GM21786 (cell line): ENCODE measurements around the gene TXNL1.
"Not testable (repeated sequence)": the region's sequence is repeated elsewhere in the genome, so short reads cannot be mapped to it uniquely, and the experiment has no call there.

Experiments used
- ATAC-seq: cut with Tn5 transposase; IDR thresholded peaks from one replicate; pipeline ENCODE4 v1.9.1; 2021; ENCODE audit not compliant: unreplicated experiment

TXNL1 gene

DNA sequence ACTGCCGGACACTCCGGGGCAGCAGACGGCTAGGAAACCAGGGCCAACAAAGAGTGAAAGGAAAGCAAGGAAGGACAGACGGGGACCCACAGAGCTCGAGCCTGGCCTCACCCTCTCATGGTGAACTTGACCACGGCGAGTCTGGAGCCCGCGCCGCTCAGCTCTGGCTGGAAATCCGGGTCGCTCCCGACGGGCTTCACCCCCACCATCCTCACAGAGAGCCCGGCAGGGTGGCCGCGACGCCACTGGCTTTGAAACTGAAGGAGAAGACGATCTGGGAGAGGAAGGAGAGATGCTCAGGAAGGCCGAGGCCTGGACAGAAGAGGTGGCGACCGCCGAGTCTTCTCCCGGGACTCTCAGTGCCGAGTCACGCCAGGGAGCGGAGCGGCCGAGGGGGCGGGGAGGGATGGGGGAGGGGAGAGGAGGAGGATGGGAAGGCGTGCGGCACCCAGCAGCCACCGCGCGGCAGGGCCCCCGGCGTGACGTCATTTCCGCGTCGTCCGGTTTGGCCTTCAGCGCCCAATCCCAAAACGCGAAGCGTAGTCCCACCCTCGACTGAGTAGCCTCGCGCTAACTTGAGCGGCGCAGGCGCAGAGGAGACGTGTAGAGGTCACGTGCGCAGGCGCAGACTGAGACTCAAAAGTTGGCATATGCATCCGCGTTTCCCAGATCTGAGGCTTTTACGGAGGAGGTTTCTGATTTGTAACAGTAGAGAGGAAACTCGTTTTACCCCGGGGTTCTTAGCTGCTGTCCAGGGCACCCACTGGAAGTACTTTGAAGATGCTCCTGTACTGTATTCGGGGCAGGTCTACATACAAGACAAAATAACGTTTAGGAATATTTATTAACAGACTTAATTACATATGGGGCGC lies at the start of gene TXNL1:
Gene TXNL1, minus strand, starts transcription at position 361 of the 872 bp plus-strand sequence. Its CDS starts 152 bp downstream, at position 209.
- ATAC-seq = peak; percentile 96

DNA sequence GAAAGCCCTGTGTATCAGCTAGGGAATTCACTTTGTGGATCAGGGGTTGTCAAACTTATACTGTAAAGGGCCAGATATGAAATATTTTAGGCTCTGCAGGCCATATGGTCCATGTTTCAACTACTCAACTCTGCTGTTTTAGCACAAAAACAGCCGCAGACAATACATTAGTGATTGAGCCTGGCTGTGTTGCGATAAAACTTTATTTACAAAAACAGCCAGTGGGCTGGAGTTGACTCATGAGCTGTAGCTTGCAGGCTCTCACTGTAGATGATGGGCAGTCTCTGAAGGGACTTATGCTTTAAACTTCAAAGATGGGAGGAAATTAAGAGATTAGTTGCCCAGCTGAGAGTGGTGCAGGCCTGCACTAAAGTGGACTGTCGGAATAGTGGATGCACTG lies 45.9 kb upstream of the TXNL1 start:
- no peak for ATAC-seq

- no peak for ATAC-seq
Measured at GRCh38 chr18:56678836-56679565, 40.6 kb upstream of the TXNL1 start.

GRCh38 chr18:56676639-56677038 lies 38.2 kb upstream of the TXNL1 start:
- ATAC-seq = no peak

DNA sequence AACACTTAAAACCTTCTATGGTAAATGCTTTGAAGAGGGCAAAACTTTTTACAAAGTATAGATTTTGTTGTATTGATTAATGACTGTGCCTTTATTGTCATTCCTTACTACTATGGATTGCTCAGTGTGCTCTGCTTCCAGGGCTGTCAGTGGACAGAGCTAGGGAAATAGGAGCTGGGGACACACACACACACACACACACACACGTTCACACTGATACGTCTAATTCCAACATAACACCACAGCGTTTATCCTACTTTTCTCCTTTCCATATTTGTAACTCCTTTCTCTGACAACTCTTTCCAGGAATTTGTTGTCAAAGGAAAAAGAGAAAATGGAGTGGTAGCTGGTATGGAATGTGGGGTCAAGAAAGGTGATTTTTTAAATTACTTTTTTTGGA lies 34.6 kb upstream of the TXNL1 start:
- no peak for ATAC-seq

DNA sequence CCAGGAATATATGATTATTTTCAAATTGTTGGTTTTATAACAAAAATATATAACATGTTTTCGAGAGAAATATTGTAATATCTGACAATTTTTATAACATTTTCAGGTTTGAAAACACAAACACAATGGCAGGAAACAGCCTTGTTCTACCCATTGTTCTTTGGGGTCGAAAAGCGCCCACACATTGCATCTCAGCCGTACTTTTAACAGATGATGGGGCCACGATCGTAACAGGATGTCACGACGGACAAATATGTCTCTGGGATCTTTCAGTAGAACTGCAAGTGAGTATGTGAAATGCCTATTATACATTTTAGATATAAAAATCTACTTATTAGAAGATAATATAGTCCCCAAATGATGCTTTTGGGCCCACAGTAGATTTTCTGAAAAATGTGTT lies 34.0 kb upstream of the TXNL1 start:
- ATAC-seq = no peak

GRCh38 chr18:56662902-56663301 lies 24.5 kb upstream of the TXNL1 start:
- ATAC-seq = no peak

DNA sequence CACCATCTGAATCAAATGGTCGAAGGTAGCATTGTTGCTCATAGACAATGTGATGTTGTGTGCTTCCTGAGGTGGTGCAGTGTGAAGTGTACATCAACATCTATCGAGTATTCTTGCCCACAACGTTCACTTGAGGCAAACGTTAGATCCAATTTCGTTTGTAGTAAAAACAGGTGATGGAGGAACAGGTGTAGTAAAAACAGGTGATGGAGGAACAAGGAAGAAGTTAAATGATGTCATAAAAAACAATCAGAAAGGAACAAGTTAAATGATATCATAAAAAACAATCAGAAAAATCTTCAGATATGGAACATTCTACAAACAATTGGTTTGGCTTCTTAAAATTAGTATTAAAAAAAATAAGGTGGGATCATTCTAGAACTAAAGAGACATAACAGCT lies 24.1 kb upstream of the TXNL1 start:
- ATAC-seq = no peak

DNA sequence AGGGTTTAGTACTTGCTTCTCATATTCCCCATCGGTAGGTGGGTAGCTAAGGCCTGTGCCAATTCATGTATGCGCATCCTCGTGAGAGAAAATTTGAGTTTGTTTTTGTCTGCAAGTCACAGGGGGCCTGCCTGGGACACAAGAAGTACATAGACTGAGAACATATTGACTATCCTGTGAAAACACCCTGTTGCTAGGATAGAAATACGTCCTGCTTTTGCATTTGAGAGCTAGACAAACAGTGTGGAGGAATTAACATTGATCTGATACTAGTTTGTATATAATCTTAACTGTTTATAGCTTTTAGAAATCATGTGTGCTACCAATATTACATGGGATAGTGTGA lies 23.6 kb upstream of the TXNL1 start:
- ATAC-seq = no peak

DNA sequence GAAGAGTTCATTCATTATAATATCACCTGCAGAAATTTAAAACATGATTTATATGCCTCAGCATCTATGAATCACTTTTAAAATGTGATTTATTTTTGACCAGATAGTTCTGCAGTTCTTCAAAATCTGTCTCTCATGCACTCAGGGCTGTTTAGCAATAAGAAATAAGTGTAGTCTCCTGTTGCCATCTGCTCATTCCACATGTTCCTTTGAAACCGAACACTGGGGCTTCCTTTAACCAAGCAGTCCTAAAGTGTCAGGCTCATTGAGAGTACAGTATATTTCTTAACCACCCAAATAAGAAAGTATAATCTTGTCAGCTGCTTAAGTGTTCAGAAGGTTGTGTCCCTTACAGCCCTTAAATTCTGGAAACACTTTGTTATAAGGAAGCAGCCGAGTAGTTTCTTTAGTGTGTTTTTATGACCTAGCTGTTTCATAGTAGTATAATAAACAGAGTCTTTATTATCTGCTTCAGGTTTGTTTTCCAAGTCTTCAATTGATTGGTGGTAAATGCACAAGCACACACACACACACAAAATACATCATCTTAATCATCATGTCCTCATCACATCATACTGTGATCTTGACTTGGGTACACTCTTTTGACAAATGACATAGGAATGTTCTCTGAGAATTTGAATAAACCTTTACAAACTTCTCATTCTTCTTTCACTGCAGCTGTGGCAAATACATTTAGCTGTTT lies 23.1 kb upstream of the TXNL1 start:
- ATAC-seq = no peak

GRCh38 chr18:56660655-56661054 lies 22.3 kb upstream of the TXNL1 start:
- ATAC-seq = no peak

DNA sequence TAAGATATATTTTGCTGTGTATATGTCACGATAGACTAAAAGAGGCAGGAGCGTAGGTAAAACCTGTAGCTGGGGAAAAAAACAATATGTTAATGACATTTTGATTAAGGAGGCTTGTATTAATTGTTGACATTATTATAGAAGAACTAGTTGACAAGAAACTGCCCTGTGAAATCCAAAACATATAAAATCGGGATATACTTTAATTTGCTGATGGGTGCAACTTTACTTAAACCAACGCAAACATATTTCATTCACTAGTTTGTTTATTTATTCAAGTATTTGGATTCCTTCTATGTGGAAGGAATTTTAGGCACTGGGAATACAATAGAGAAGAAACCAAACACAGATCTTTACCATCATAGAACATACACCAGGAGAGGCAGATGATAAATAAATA lies 20.7 kb upstream of the TXNL1 start:
- no peak for ATAC-seq

DNA sequence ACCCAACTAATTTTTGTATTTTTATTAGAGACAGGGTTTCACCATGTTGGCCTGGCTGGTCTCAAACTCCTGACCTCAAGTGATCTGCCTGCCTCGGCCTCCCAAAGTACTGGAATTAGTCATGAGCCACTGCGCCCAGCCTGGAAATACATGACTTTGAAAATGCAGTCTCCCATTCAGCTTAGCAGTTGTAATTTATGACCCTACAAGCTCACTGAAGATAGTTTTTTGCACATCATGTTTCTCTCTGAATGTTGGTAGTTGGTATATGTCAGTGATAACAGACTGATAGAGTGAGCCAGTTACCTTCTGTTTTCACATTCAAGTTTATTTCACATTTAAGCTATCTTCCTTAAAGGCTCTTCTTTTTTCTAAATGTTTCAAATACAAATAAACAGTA lies 19.9 kb upstream of the TXNL1 start:
- no peak for ATAC-seq

- ATAC-seq = not testable (repeated sequence)
Measured at GRCh38 chr18:56654280-56654679, 15.9 kb upstream of the TXNL1 start.

DNA sequence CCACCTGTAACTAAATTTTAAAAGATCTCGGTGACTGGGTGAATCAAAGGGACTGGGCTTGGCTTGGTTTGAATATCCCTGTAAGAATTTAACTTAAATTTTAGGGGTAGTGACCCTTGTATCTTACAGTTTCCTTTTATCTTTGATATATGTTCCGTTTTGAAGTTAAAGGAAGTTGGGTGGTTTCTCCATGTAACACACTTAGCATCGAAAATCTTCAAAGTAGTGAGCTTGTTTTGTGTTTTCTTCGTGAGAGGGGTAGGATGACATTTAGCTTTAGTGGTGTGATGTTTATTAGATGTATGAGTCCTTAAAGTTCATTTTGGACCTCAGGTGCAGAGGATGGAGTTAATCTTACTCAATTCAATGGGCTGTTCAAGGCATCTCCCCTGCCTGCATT lies 14.4 kb upstream of the TXNL1 start:
- no peak for ATAC-seq

DNA sequence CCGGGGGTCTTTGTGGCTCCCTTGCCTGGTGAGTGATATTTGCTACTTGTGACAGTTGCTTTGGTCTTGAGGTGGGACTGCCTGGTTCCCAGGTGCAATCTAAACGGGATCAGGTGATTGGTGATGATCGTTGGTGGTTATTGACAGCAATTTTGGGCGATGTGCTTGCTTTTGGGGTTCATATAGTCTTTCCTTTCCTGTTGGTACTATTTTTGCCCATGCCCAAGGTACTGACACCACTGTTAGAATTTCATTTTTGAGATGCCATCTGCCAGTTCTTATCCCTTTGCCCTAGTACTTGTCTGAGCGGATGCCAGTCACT lies 13.3 kb upstream of the TXNL1 start:
- no peak for ATAC-seq

DNA sequence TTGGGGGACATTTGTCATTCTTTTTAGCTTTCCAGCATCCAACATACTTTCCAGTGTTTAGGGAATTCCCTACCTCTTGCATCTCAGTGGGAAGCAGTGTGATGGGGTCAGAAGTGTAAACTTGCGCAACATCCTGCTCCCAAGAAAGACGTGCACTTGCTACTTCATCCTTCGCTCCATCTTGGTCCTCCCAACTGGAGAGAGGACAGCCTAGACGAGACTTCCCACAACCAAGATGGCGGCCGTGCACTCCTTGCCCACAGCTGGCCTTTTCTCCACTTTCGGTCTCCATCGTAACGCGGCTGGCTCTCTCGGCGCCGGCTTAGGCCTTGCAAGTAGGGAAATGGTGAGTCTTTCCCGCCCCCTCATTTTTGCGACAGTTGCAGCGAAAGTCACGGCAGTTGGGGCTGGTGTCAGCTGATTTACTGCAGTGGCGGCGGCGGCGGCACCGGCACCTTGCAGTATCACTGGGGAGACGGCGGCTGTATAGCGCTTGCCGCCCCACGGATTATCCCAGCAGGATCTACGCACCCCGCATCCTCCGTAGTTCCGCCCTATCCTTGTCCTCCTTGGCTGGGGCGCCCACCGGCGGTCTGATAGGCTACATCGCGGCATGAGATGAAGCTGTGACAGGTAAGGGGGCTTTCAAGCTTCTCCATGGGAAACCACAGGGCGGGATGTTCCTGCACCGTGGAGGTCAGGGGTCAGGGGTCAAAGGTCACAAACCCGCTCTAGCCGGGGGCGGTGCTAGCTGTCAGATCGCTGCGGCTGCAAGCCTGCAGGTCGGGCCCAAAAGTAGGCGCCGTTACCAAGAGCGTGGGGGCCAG lies 12.8 kb upstream of the TXNL1 start, which contains the start of gene WDR7:
Gene WDR7, plus strand, starts transcription at position 416 of the 827 bp plus-strand sequence. CDS start 21,157 bp downstream, outside the sequence.
- peak; percentile 94 for ATAC-seq

DNA sequence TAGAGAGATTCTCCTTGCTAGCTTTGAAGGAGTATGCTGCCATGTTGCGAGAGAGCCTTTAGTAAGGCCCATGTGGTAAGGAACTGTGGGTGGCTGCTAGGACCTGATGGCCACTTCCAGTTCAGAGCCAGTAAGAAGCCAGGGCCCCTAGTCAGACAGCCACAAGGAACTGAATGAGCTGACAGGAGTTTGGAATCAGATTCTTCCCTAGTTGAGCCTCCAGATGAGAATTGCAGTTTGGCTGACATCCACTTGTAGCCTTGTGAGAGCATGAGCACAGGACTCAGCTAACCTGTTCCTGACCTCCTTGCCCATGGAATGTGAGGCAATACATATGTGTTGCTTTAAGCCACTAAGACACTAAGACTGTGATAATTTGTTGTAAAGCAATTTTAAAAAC lies 11.6 kb upstream of the TXNL1 start:
- ATAC-seq = no peak

DNA sequence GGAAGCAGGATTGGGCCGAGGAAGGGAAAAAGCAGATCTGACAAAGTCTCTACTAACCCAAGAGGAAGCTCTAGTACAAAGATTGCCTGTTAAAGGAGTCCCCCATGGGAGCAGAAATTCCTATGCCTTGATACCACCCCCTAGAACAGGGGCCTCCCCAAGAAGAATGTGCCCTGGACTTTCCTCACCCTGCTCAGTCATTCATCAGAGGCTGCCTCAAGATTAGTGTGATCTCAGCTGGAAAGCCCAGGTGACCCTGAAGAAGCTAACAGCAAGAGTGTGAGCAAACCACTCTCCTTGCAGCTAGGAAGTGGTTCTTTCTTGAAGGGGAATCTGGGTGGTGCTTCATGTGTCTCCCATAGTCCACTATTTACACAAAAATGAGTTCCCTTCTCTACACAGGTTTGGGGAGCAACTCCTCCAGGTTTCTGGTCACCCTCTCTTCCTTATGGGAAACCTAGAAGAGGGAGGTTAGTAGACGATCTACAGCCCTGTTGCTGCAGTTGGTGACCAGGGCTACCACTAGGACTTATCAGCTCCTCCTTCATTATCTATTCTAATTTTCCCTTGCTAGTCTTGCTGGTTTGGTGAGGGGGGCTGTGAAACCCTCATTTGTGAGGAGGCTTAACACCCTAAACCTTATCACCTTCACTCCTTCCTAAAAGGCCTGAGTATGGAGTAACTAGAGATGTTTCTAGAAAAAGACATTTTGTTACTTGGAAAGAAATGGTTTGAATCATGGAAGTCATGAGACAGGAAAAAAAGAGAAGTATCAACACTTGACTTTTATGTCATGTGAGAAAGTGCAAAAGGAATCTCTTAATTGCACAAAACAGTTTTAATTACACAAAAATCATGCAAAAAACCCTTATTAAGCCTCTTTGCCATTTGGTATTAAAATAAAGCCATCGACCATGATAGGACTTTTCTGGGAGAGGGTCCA lies 9.8 kb upstream of the TXNL1 start:
- ATAC-seq = no peak

GRCh38 chr18:56647071-56647470 lies 8.7 kb upstream of the TXNL1 start:
- ATAC-seq = no peak
